GM12878 (cell line): ENCODE measurements around the gene PVRIG. TPM values are rescaled to one million over a fixed set of nuclear protein-coding genes. Genes with fewer than 3 reads are reported as not detected.

Experiments used
- ATAC-seq: fragments of 200-7000 bp; cut with Tn5 transposase; 3 replicates; pipeline ENCODE4 v1.9.1; 2020; ENCODE audit warnings: mild to moderate bottlenecking, moderate library complexity
- BruUV-seq: library from RNA; stranded (reverse); fragments of 400-500 nt; replicated peaks from 2 replicates; lab custom pipeline; 2021; lab: Mats Ljungman, UMichigan
- CTCF ChIA-PET: fragments of 300-600 bp; sonication (Branson Sonifier 250); formaldehyde crosslinking; extraction: SDS; loops from one replicate; lab custom pipeline; 2021; ENCODE audit warnings: inconsistent platforms; lab: Yijun Ruan, JAX
- POLR2A ChIA-PET: fragments of 350-600 bp; formaldehyde crosslinking; extraction: SDS; loops from one replicate; lab custom pipeline; 2021; ENCODE audit warnings: inconsistent platforms; lab: Charles Lee
- RAD21 ChIA-PET: fragments of 300-600 bp; sonication (Branson Sonifier 250); formaldehyde crosslinking; loops from one replicate; lab custom pipeline; 2023; ENCODE audit warnings: antibody characterized with exemption; ENCODE audit not compliant: unreplicated experiment; lab: Charles Lee
- SMC1A ChIA-PET: fragments of 300-600 bp; sonication (Branson Sonifier 250); formaldehyde crosslinking; loops from one replicate; lab custom pipeline; 2023; ENCODE audit not compliant: unreplicated experiment, uncharacterized antibody; lab: Charles Lee
- DNase-seq: peaks from one replicate; pipeline ENCODE4 v3.0.0-alpha.2; 2011; ENCODE audit warnings: low read depth, low spot score
- FAIRE-seq: peaks from 3 replicates; lab custom pipeline; 2011; peaks lifted over from hg19 to GRCh38; lab: Jason Lieb, UNC
- H2AFZ ChIP-seq: 2 replicates; pipeline ENCODE4 v1.6.0; 2011; ENCODE audit warnings: low read depth, low read length, control low read depth; ENCODE audit not compliant: control insufficient read depth
- H3K27ac ChIP-seq: 2 replicates; pipeline ENCODE4 v1.5.1; 2011; ENCODE audit warnings: control low read depth; ENCODE audit not compliant: control insufficient read depth, insufficient read depth
- H3K27me3 ChIP-seq, 2 experiments: replicated peaks in 1 of 2; 2 replicates each; pipeline versions ENCODE4 v1.6.0 to v1.6.1; 2011; ENCODE audit warnings: low read length in 1 of 2; ENCODE audit not compliant: control insufficient read depth in 2 of 2, insufficient read depth in 2 of 2
- H3K36me3 ChIP-seq, 2 experiments: 2 replicates each; pipeline ENCODE4 v1.5.1; 2011; ENCODE audit warnings: low read length in 1 of 2; ENCODE audit not compliant: control insufficient read depth in 2 of 2, insufficient read depth in 2 of 2
- H3K4me1 ChIP-seq: 2 replicates; pipeline ENCODE4 v1.6.1; 2011; ENCODE audit warnings: mild to moderate bottlenecking, low read length, moderate library complexity, mixed read lengths; ENCODE audit not compliant: control insufficient read depth, insufficient read depth
- H3K4me2 ChIP-seq: 2 replicates; pipeline ENCODE4 v1.6.0; 2011; ENCODE audit warnings: control low read depth; ENCODE audit not compliant: control insufficient read depth, insufficient read depth
- H3K4me3 ChIP-seq: fragments of 200-600 bp; sonication (generic); 2 replicates; pipeline ENCODE4 v1.5.1; 2016
- H3K79me2 ChIP-seq: 2 replicates; pipeline ENCODE4 v1.6.0; 2011; ENCODE audit warnings: low read length; ENCODE audit not compliant: control insufficient read depth, insufficient read depth
- H3K9ac ChIP-seq: 2 replicates; pipeline ENCODE4 v1.8.0; 2011; ENCODE audit warnings: low read length, control low read depth, mixed read lengths; ENCODE audit not compliant: control insufficient read depth, insufficient read depth
- H3K9me3 ChIP-seq: replicated peaks from 3 replicates; pipeline ENCODE4 v1.5.1; 2011; ENCODE audit warnings: mild to moderate bottlenecking, low read length; ENCODE audit not compliant: control insufficient read depth, insufficient read depth
- H4K20me1 ChIP-seq: 2 replicates; pipeline ENCODE4 v1.6.0; 2011; ENCODE audit not compliant: control insufficient read depth, insufficient read depth
- CBX3 ChIP-seq: fragments of 200-600 bp; sonication (generic); IDR thresholded peaks from 2 replicates; pipeline ENCODE4 v1.6.1; 2016; ENCODE audit warnings: low read depth, borderline replicate concordance
- GABPA ChIP-seq: IDR thresholded peaks from 2 replicates; pipeline ENCODE4 v1.6.1; 2014; ENCODE audit warnings: antibody characterized with exemption, low read depth, mild to moderate bottlenecking, inconsistent platforms
- HDAC6 ChIP-seq: fragments of 200-600 bp; sonication (generic); IDR thresholded peaks from one replicate; pipeline ENCODE4 v1.8.0; 2017; ENCODE audit warnings: antibody characterized with exemption; ENCODE audit not compliant: unreplicated experiment
- IKZF2 ChIP-seq, 2 experiments: fragments of 450-650 bp; IDR thresholded peaks; 2 replicates each; pipeline ENCODE4 v1.6.1; 2017; ENCODE audit warnings: mild to moderate bottlenecking in 2 of 2, moderate library complexity in 2 of 2
- MEF2B ChIP-seq: fragments of 450-650 bp; IDR thresholded peaks from 2 replicates; pipeline ENCODE4 v1.6.1; 2018; ENCODE audit warnings: mild to moderate bottlenecking, moderate library complexity; ENCODE audit not compliant: partially characterized antibody, poor library complexity, severe bottlenecking
- RFX5 ChIP-seq: IDR thresholded peaks from 2 replicates; pipeline ENCODE4 v1.6.1; 2011; ENCODE audit warnings: low read depth, low read length, improper control_type of control experiment
- RUNX3 ChIP-seq: IDR thresholded peaks from 2 replicates; pipeline ENCODE4 v1.6.1; 2012; ENCODE audit warnings: low read length, inconsistent platforms
- SREBF1 ChIP-seq: IDR thresholded peaks from 2 replicates; pipeline ENCODE4 v1.6.1; 2012; ENCODE audit warnings: mild to moderate bottlenecking, low read length
- TARDBP ChIP-seq: IDR thresholded peaks from 2 replicates; pipeline ENCODE4 v1.6.1; 2016; ENCODE audit warnings: borderline replicate concordance
- TCF12 ChIP-seq: IDR thresholded peaks from 2 replicates; pipeline ENCODE4 v1.6.1; 2011; ENCODE audit warnings: low read depth, mild to moderate bottlenecking, low read length
- YBX1 ChIP-seq: fragments of 450-650 bp; IDR thresholded peaks from 2 replicates; pipeline ENCODE4 v1.6.1; 2016; ENCODE audit warnings: antibody characterized with exemption
- ZZZ3 ChIP-seq: IDR thresholded peaks from 2 replicates; pipeline ENCODE4 v1.6.1; 2011; ENCODE audit warnings: low read depth; ENCODE audit not compliant: control insufficient read depth, insufficient read length
- WGBS: methylation state at CpG from one replicate; pipeline ENCODE4 v1.1.6; 2016; ENCODE audit warnings: low lambda C conversion rate; ENCODE audit not compliant: insufficient replicate concordance, insufficient coverage; ENCODE audit errors: missing lambda C conversion rate; 5-methylcytosine and 5-hydroxymethylcytosine counted together
- in situ Hi-C: fragments of 300-500 bp; cut with MboI; formaldehyde crosslinking; loops from 9 replicates; pipeline ENCODE4 v1.14.3; 2018; ENCODE audit warnings: mixed read lengths
- intact Hi-C: fragments of 100-400 bp; cut with micrococcal nuclease; formaldehyde crosslinking; loops from one replicate; pipeline ENCODE4 v1.14.2; 2022; ENCODE audit not compliant: unreplicated experiment
- polyA plus RNA-seq, 11 experiments: library from polyadenylated mRNA; depleted of rRNA in 4 of 11; unstranded in 6 of 11; stranded (reverse) in 5 of 11; fragments of >200 nt; fragmentation: Nextera tagmentation in 4 of 11; fragmentation: Illumina TruSeq in 1 of 11; extraction: Ambion mirVana in 4 of 11; extraction: Trizol in 1 of 11; gene quantifications; 1 replicate in 1 of 11; 2 replicates in 10 of 11; pipeline versions ENCODE4 v1.2.1 to v1.2.3, GENCODE V29; 2011 to 2016; ENCODE audit warnings: inconsistent platforms in 2 of 11, missing spikeins in 2 of 11, low read depth in 1 of 11
- total RNA-seq, 4 experiments: library from RNA; depleted of rRNA in 3 of 4; stranded (reverse); fragments of >200 nt in 3 of 4; fragmentation: Illumina TruSeq in 1 of 4; extraction: Trizol in 1 of 4; gene quantifications; 2 replicates each; pipeline versions ENCODE4 v1.2.1 to v1.2.3, GENCODE V29; 2013 to 2021
- TF ChIP-seq, protein P1 (sequence below): fragments of 450-650 bp; IDR thresholded peaks from 2 replicates; pipeline ENCODE4 v1.6.1; 2017; ENCODE audit warnings: mild to moderate bottlenecking, low read depth, inconsistent platforms; ENCODE audit not compliant: poor library complexity, severe bottlenecking
- TF ChIP-seq, protein P2 (sequence below): IDR thresholded peaks from 2 replicates; pipeline ENCODE4 v1.6.1; 2011; ENCODE audit warnings: low read depth, low read length, improper control_type of control experiment, borderline replicate concordance
- TF ChIP-seq, protein P3 (sequence below): IDR thresholded peaks from 2 replicates; pipeline ENCODE4 v1.6.1; 2011; ENCODE audit warnings: borderline replicate concordance, low read depth, mild to moderate bottlenecking, moderate library complexity, mixed read lengths, low read length; ENCODE audit not compliant: insufficient read depth; ENCODE audit errors: extremely low read length
- TF ChIP-seq, protein P4 (sequence below): fragments of 450-650 bp; formaldehyde crosslinking; IDR thresholded peaks from 2 replicates; pipeline ENCODE4 v1.5.0; 2022; ENCODE audit warnings: mild to moderate bottlenecking, missing genetic modification characterization

The PVRIG gene
- total and polyA plus RNA-seq, 10 of the 15 experiments (the other 5 are each of a cell fraction or from before 2014, with no cell fraction given): 1.3 to 44.0 (median 17.9) TPM

DNA sequence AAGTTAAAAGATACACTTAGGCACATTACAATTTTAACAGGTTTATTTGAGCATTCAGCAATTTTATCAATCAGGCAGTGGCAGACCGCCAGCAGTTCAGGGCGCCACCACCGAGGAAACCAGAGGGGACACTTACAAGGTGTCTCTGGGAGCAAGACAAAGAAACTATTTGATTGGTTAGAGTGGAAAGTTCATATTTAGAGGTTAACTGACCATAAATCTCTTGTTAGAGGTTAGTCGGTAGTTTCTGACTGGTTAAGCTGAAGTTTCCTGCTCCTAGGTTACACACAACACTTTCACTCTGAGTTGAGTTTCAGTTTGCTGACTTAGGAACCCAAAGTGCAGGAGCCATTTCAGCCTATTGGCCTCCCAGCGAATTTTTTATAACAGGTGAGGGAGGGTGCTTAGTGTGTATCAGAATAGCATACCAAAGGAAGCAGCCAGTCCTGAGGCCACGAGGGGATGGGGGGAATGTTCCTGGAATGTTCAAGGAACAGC is 10.8 kb upstream of the PVRIG start:
- ChIA-PET POLR2A (interaction anchor here (0.6 to 8.3 kb wide), 9 partner anchors 8 to 249 kb away, joined by 3 to 86 read pairs (median 7); partner anchors contain the start of genes LAMTOR4 and PVRIG), CTCF (interaction anchor here (1.2 to 5.7 kb wide), 7 partner anchors 8 to 76 kb away, joined by 3 to 65 read pairs (median 42); partner anchors contain the start of genes GPC2 and PVRIG), RAD21 (interaction anchor here (1.0 to 3.9 kb wide), 9 partner anchors 9 to 76 kb away, joined by 3 to 33 read pairs (median 8); partner anchors contain the start of genes GAL3ST4 and LAMTOR4), SMC1A (interaction anchor here (0.6 to 14.7 kb wide), 14 partner anchors 8 to 212 kb away, joined by 3 to 140 read pairs (median 6); partner anchors contain the start of genes GAL3ST4 and PVRIG)
- H2AFZ ChIP-seq: peak overlapping the region; percentile 5; the same call in 1 of the 2 replicates
- no peaks in the 10 kb centered on the region for H3K27me3 ChIP-seq
- ATAC-seq (peak; percentile 89), DNase-seq (peak; percentile 87), FAIRE-seq (peak; percentile 98)
- in situ Hi-C loops: no loop called here
- WGBS: under 1% methylated on average over 6 of the region's 6 CpGs
- peaks cover 51% of the 10 kb centered on the region for H3K4me1 ChIP-seq
- no peaks in the 10 kb centered on the region for H4K20me1 ChIP-seq
- peak overlapping the region; percentile 56; the same call in 1 of the 2 replicates for H3K4me3 ChIP-seq
- peak overlapping the region; percentile 49; the same call in 1 of the 2 replicates for H3K9ac ChIP-seq
- H3K4me2 ChIP-seq: peak overlapping the region; percentile 80
- H3K79me2 ChIP-seq: peaks cover 10% of the 10 kb centered on the region
- no peaks in the 10 kb centered on the region for H3K9me3 ChIP-seq
- no peaks in the 10 kb centered on the region for H3K36me3 ChIP-seq
- BruUV-seq: no TSS peak
- peak overlapping the region; percentile 57 for H3K27ac ChIP-seq
- intact Hi-C loops: no loop called here
- no peak for TF ChIP-seq SREBF1
- TF ChIP-seq, protein P1, sequence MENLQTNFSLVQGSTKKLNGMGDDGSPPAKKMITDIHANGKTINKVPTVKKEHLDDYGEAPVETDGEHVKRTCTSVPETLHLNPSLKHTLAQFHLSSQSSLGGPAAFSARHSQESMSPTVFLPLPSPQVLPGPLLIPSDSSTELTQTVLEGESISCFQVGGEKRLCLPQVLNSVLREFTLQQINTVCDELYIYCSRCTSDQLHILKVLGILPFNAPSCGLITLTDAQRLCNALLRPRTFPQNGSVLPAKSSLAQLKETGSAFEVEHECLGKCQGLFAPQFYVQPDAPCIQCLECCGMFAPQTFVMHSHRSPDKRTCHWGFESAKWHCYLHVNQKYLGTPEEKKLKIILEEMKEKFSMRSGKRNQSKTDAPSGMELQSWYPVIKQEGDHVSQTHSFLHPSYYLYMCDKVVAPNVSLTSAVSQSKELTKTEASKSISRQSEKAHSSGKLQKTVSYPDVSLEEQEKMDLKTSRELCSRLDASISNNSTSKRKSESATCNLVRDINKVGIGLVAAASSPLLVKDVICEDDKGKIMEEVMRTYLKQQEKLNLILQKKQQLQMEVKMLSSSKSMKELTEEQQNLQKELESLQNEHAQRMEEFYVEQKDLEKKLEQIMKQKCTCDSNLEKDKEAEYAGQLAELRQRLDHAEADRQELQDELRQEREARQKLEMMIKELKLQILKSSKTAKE: peak; percentile 60
- TF ChIP-seq, protein P2, sequence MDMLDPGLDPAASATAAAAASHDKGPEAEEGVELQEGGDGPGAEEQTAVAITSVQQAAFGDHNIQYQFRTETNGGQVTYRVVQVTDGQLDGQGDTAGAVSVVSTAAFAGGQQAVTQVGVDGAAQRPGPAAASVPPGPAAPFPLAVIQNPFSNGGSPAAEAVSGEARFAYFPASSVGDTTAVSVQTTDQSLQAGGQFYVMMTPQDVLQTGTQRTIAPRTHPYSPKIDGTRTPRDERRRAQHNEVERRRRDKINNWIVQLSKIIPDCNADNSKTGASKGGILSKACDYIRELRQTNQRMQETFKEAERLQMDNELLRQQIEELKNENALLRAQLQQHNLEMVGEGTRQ: no peak
- TF ChIP-seq, protein P3, sequence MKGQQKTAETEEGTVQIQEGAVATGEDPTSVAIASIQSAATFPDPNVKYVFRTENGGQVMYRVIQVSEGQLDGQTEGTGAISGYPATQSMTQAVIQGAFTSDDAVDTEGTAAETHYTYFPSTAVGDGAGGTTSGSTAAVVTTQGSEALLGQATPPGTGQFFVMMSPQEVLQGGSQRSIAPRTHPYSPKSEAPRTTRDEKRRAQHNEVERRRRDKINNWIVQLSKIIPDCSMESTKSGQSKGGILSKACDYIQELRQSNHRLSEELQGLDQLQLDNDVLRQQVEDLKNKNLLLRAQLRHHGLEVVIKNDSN: no peak
- no peak for TF ChIP-seq CBX3
- TF ChIP-seq HDAC6: no peak
- TF ChIP-seq MEF2B: no peak
- TF ChIP-seq TCF12: no peak
- TF ChIP-seq, protein P4, sequence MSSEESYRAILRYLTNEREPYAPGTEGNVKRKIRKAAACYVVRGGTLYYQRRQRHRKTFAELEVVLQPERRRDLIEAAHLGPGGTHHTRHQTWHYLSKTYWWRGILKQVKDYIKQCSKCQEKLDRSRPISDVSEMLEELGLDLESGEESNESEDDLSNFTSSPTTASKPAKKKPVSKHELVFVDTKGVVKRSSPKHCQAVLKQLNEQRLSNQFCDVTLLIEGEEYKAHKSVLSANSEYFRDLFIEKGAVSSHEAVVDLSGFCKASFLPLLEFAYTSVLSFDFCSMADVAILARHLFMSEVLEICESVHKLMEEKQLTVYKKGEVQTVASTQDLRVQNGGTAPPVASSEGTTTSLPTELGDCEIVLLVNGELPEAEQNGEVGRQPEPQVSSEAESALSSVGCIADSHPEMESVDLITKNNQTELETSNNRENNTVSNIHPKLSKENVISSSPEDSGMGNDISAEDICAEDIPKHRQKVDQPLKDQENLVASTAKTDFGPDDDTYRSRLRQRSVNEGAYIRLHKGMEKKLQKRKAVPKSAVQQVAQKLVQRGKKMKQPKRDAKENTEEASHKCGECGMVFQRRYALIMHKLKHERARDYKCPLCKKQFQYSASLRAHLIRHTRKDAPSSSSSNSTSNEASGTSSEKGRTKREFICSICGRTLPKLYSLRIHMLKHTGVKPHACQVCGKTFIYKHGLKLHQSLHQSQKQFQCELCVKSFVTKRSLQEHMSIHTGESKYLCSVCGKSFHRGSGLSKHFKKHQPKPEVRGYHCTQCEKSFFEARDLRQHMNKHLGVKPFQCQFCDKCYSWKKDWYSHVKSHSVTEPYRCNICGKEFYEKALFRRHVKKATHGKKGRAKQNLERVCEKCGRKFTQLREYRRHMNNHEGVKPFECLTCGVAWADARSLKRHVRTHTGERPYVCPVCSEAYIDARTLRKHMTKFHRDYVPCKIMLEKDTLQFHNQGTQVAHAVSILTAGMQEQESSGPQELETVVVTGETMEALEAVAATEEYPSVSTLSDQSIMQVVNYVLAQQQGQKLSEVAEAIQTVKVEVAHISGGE (CRISPR knock-in tag): no peak
- TF ChIP-seq GABPA: no peak
- peak; percentile 46 to 66; a peak in 2 of 4 replicates for TF ChIP-seq IKZF2 (IDR thresholded peaks at IDR 0.05)
- TF ChIP-seq ZZZ3: no peak
- TF ChIP-seq TARDBP: peak; percentile 52; the same call in 1 of the 2 replicates
- no peak for TF ChIP-seq YBX1
- TF ChIP-seq RUNX3: peak; percentile 91
- TF ChIP-seq RFX5: 0 out of 2 replicates have a peak, but pooled peaks have one; percentile 21
